Endometrial microvascular endothelial cells (primary cell): ENCODE data around the gene CLRN3. TPM values are rescaled to one million over a fixed set of nuclear protein-coding genes. Genes with fewer than 3 reads are reported as not detected.

ENCODE experiments used
- in situ Hi-C: cut with HindIII; loops from 2 replicates; pipeline ENCODE4 v1.10.0; 2017; ENCODE audit warnings: low sequenced_read_pairs, low pct_unique_long_range_greater_than_20kb; ENCODE audit errors: inconsistent ontology term
- total RNA-seq: library from RNA; depleted of rRNA; stranded (reverse); fragments of >200 nt; gene quantifications from one replicate; pipeline ENCODE4 v1.2.3, GENCODE V29; 2015; ENCODE audit errors: inconsistent ontology term

Gene CLRN3
- total RNA-seq, 1 donor from 2014 or later: not detected

- in situ Hi-C loops: no loop called here
Measured at GRCh38 chr10:127881262-127881661, 11.5 kb downstream of the CLRN3 start.

- in situ Hi-C loops: no loop called here
Measured at GRCh38 chr10:127880557-127880956, 12.2 kb downstream of the CLRN3 start.

- in situ Hi-C loops: no loop called here
Measured at GRCh38 chr10:127878475-127879055, 14.2 kb downstream of the CLRN3 start.

- in situ Hi-C loops: no loop called here
Measured at GRCh38 chr10:127877699-127878098, 15.0 kb downstream of the CLRN3 start.

- in situ Hi-C loops: no loop called here
Measured at GRCh38 chr10:127877116-127877515, 15.6 kb downstream of the CLRN3 start.

- in situ Hi-C loops: no loop called here
Measured at GRCh38 chr10:127875916-127876315, 16.8 kb downstream of the CLRN3 start.

- in situ Hi-C loops: no loop called here
Measured at GRCh38 chr10:127875449-127875765, 17.3 kb downstream of the CLRN3 start.

GRCh38 chr10:127874671-127875448 is 17.9 kb downstream of the CLRN3 start:
- in situ Hi-C loops: no loop called here

GRCh38 chr10:127873901-127874470 is 18.8 kb downstream of the CLRN3 start:
- in situ Hi-C loops: no loop called here

GRCh38 chr10:127872871-127873600 is 19.7 kb downstream of the CLRN3 start:
- in situ Hi-C loops: no loop called here

GRCh38 chr10:127872011-127872761 is 20.6 kb downstream of the CLRN3 start:
- in situ Hi-C loops: no loop called here

GRCh38 chr10:127871631-127872010 is 21.1 kb downstream of the CLRN3 start:
- in situ Hi-C loops: no loop called here

GRCh38 chr10:127869329-127869728 is 23.4 kb downstream of the CLRN3 start:
- in situ Hi-C loops: no loop called here

- in situ Hi-C loops: no loop called here
Measured at GRCh38 chr10:127867805-127868204, 24.9 kb downstream of the CLRN3 start.

GRCh38 chr10:127866276-127867013 is 26.3 kb downstream of the CLRN3 start:
- in situ Hi-C loops: no loop called here

- in situ Hi-C loops: no loop called here
Measured at GRCh38 chr10:127863231-127863825, 29.4 kb downstream of the CLRN3 start.

GRCh38 chr10:127860592-127860991 is 32.1 kb downstream of the CLRN3 start:
- in situ Hi-C loops: no loop called here

GRCh38 chr10:127855976-127856375 is 36.8 kb downstream of the CLRN3 start:
- in situ Hi-C loops: no loop called here
